GM21367 (cell line): ENCODE data around the gene LPCAT3.
"Not testable (repeated sequence)": the region's sequence is repeated elsewhere in the genome, so short reads cannot be mapped to it uniquely, and the experiment has no call there.

Source experiments
- ATAC-seq: cut with Tn5 transposase; IDR thresholded peaks from one replicate; pipeline ENCODE4 v1.9.1; 2021; ENCODE audit not compliant: unreplicated experiment

Gene LPCAT3

GRCh38 chr12:7037411-7037810 is 19.1 kb upstream of the LPCAT3 start:
- ATAC-seq = not testable (repeated sequence)

GRCh38 chr12:7035463-7035862 is 17.2 kb upstream of the LPCAT3 start:
- no peak for ATAC-seq

GRCh38 chr12:7034464-7034863 is 16.2 kb upstream of the LPCAT3 start:
- ATAC-seq = no peak

GRCh38 chr12:7032990-7033389 is 14.7 kb upstream of the LPCAT3 start:
- no peak for ATAC-seq

GRCh38 chr12:7031306-7031705 is 13.0 kb upstream of the LPCAT3 start:
- ATAC-seq = no peak

- no peak for ATAC-seq
Observed at GRCh38 chr12:7026854-7027253, 8.6 kb upstream of the LPCAT3 start.

GRCh38 chr12:7023114-7023513 is 4.8 kb upstream of the LPCAT3 start:
- no peak for ATAC-seq

- ATAC-seq = no peak
Observed at GRCh38 chr12:7021956-7022355, 3.7 kb upstream of the LPCAT3 start.

GRCh38 chr12:7019043-7019569 is 830 bp upstream of the LPCAT3 start:
- ATAC-seq = no peak

- ATAC-seq = peak; percentile 1
Observed at GRCh38 chr12:7017870-7018349, 366 bp downstream of the LPCAT3 start.

- no peak for ATAC-seq
Observed at GRCh38 chr12:7016958-7017571, 1.2 kb downstream of the LPCAT3 start.

- ATAC-seq = no peak
Observed at GRCh38 chr12:7015555-7016370, 2.5 kb downstream of the LPCAT3 start.

- no peak for ATAC-seq
Observed at GRCh38 chr12:7013101-7013500, 5.2 kb downstream of the LPCAT3 start.

GRCh38 chr12:7012024-7012607 is 6.2 kb downstream of the LPCAT3 start:
- no peak for ATAC-seq

- ATAC-seq = not testable (repeated sequence)
Observed at GRCh38 chr12:7011398-7011797, 6.9 kb downstream of the LPCAT3 start.

- no peak for ATAC-seq
Observed at GRCh38 chr12:7009512-7009911, 8.8 kb downstream of the LPCAT3 start.

GRCh38 chr12:7008864-7009263 is 9.4 kb downstream of the LPCAT3 start:
- ATAC-seq = no peak

- ATAC-seq = no peak
Observed at GRCh38 chr12:7006639-7007038, 11.6 kb downstream of the LPCAT3 start.

GRCh38 chr12:7005311-7005710 is 13.0 kb downstream of the LPCAT3 start:
- no peak for ATAC-seq

GRCh38 chr12:7004840-7005239 is 13.4 kb downstream of the LPCAT3 start:
- ATAC-seq = no peak

- no peak for ATAC-seq
Observed at GRCh38 chr12:7004287-7004803, 13.9 kb downstream of the LPCAT3 start.
